K562 (cell line): ENCODE measurements around the gene CENPP. TPM values are rescaled to one million over a fixed set of nuclear protein-coding genes. Genes with fewer than 3 reads are reported as not detected.

Experiments
- ATAC-seq: fragments of 200-7000 bp; cut with Tn5 transposase; 3 replicates; pipeline ENCODE4 v1.9.1; 2020; ENCODE audit warnings: moderate library complexity
- BruUV-seq: library from RNA; stranded (reverse); fragments of 400-500 nt; replicated peaks from 2 replicates; lab custom pipeline; 2021; lab: Mats Ljungman, UMichigan
- CTCF ChIA-PET: fragments of 300-600 bp; formaldehyde crosslinking; extraction: SDS; loops from one replicate; lab custom pipeline; 2021; ENCODE audit warnings: low intra/inter-chr PET ratio; lab: Yijun Ruan, JAX
- POLR2A ChIA-PET: fragments of 300-600, 350-650 bp; sonication (Branson Sonifier 250); formaldehyde crosslinking; extraction: SDS; loops from one replicate; lab custom pipeline; 2021; ENCODE audit warnings: antibody characterized with exemption, inconsistent platforms; lab: Yijun Ruan, JAX
- DNase-seq, 4 experiments: peaks; one replicate each; pipeline versions ENCODE4 v3.0.0 to v3.0.0-alpha.2; 2011 to 2018; ENCODE audit warnings: low spot score in 3 of 4, mixed read lengths in 3 of 4; ENCODE audit errors: extremely low read depth in 1 of 4
- FAIRE-seq: peaks from 2 replicates; lab custom pipeline; 2011; peaks lifted over from hg19 to GRCh38; lab: Jason Lieb, UNC
- H2AFZ ChIP-seq: 2 replicates; pipeline ENCODE4 v1.6.0; 2011; ENCODE audit warnings: low read depth, low read length, control low read depth, inconsistent platforms
- H3K27ac ChIP-seq: fragments of 200-600 bp; 3 replicates; pipeline ENCODE4 v1.8.0; 2011; ENCODE audit warnings: low read depth, mild to moderate bottlenecking, control low read depth, inconsistent platforms, low read length, moderate library complexity, mixed read lengths; ENCODE audit errors: extremely low read depth
- H3K27me3 ChIP-seq, 2 experiments: fragments of 300-600 bp in 1 of 2; 2 replicates in 1 of 2; 3 replicates in 1 of 2; pipeline versions ENCODE4 v1.6.0 to v1.8.0; 2011; ENCODE audit warnings: inconsistent platforms in 2 of 2, low read length in 2 of 2, mild to moderate bottlenecking in 1 of 2, mixed read lengths in 1 of 2, moderate library complexity in 1 of 2; ENCODE audit not compliant: control insufficient read depth in 2 of 2, insufficient read depth in 2 of 2
- H3K36me3 ChIP-seq: fragments of 300-600 bp; 3 replicates; pipeline ENCODE4 v1.8.0; 2011; ENCODE audit warnings: mild to moderate bottlenecking, low read length, inconsistent platforms; ENCODE audit not compliant: control insufficient read depth, insufficient read depth
- H3K4me1 ChIP-seq, 2 experiments: fragments of 200-600 bp in 1 of 2; replicated peaks in 1 of 2; 2 replicates in 1 of 2; 3 replicates in 1 of 2; pipeline versions ENCODE4 v1.5.1 to v1.8.0; 2011; ENCODE audit warnings: inconsistent platforms in 2 of 2, low read length in 2 of 2, mild to moderate bottlenecking in 1 of 2, mixed read lengths in 1 of 2, moderate library complexity in 1 of 2; ENCODE audit not compliant: control insufficient read depth in 2 of 2, insufficient read depth in 2 of 2
- H3K4me2 ChIP-seq: 2 replicates; pipeline ENCODE4 v1.6.1; 2011; ENCODE audit warnings: low read length, control low read depth, inconsistent platforms, mixed read lengths; ENCODE audit not compliant: insufficient read depth
- H3K4me3 ChIP-seq: fragments of 200-600 bp; sonication (generic), shearing (Covaris generic); 2 replicates; pipeline ENCODE4 v1.5.1; 2016; ENCODE audit warnings: control low read depth, inconsistent platforms
- H3K79me2 ChIP-seq: fragments of 200-600 bp; 3 replicates; pipeline ENCODE4 v1.8.0; 2011; ENCODE audit warnings: low read length, inconsistent platforms; ENCODE audit not compliant: control insufficient read depth, insufficient read depth
- H3K9ac ChIP-seq, 2 experiments: 2 replicates each; pipeline versions ENCODE4 v1.6.0 to v1.6.1; 2011; ENCODE audit warnings: low read depth in 2 of 2, low read length in 2 of 2, control low read depth in 1 of 2, inconsistent platforms in 1 of 2, mild to moderate bottlenecking in 1 of 2, mixed read lengths in 1 of 2; ENCODE audit not compliant: insufficient read depth in 1 of 2
- H3K9me1 ChIP-seq: one replicate; pipeline ENCODE4 v1.6.0; 2011; ENCODE audit warnings: inconsistent platforms, mild to moderate bottlenecking, low read length, moderate library complexity; ENCODE audit not compliant: control insufficient read depth, insufficient read depth
- H3K9me3 ChIP-seq: replicated peaks from 2 replicates; pipeline ENCODE4 v1.5.1; 2011; ENCODE audit warnings: low read depth, low read length, inconsistent platforms; ENCODE audit not compliant: control insufficient read depth, insufficient read depth
- H4K20me1 ChIP-seq: replicated peaks from 2 replicates; pipeline ENCODE4 v1.6.1; 2011; ENCODE audit warnings: low read length, inconsistent platforms, mixed read lengths; ENCODE audit not compliant: control insufficient read depth, insufficient read depth
- DDX20 ChIP-seq: fragments of 450-650 bp; IDR thresholded peaks from 2 replicates; pipeline ENCODE4 v1.6.1; 2016; ENCODE audit warnings: missing genetic modification characterization, low read depth, mild to moderate bottlenecking, missing compliant biosample characterization, moderate library complexity
- EP300 ChIP-seq: IDR thresholded peaks from 2 replicates; pipeline ENCODE4 v1.6.1; 2012; ENCODE audit warnings: low read length, improper control_type of control experiment
- GATAD2A ChIP-seq: fragments of 450-650 bp; IDR thresholded peaks from 2 replicates; pipeline ENCODE4 v1.6.1; 2017
- HDAC2 ChIP-seq: fragments of 450-650 bp; IDR thresholded peaks from 2 replicates; pipeline ENCODE4 v1.6.1; 2016; ENCODE audit warnings: mild to moderate bottlenecking
- JUN ChIP-seq, 2 experiments: sonication (generic) in 1 of 2; formaldehyde crosslinking in 1 of 2; IDR thresholded peaks; 2 replicates each; pipeline versions ENCODE4 v1.6.1 to v1.8.0; 2012 to 2022; ENCODE audit warnings: borderline replicate concordance in 2 of 2, mild to moderate bottlenecking in 2 of 2, improper control_type of control experiment in 1 of 2, low read depth in 1 of 2, low read length in 1 of 2, missing genetic modification reagents in 1 of 2
- KAT8 ChIP-seq: fragments of 450-650 bp; IDR thresholded peaks from 2 replicates; pipeline ENCODE4 v1.6.1; 2016; ENCODE audit warnings: low read depth, mild to moderate bottlenecking
- KDM1A ChIP-seq, 2 experiments: fragments of 450-650 bp; IDR thresholded peaks; 2 replicates each; pipeline ENCODE4 v1.6.1; 2016; ENCODE audit warnings: mild to moderate bottlenecking in 2 of 2
- NR3C1 ChIP-seq: sonication (generic); formaldehyde crosslinking; IDR thresholded peaks from 2 replicates; pipeline ENCODE4 v1.8.1; 2022; ENCODE audit warnings: missing genetic modification reagents
- PML ChIP-seq: IDR thresholded peaks from 2 replicates; pipeline ENCODE4 v1.6.1; 2012; ENCODE audit warnings: low read length, inconsistent platforms
- PTTG1 ChIP-seq: fragments of 450-650 bp; IDR thresholded peaks from 2 replicates; pipeline ENCODE4 v1.6.1; 2016; ENCODE audit warnings: low read depth, mild to moderate bottlenecking, missing genetic modification characterization, missing compliant biosample characterization
- STAT5A ChIP-seq: IDR thresholded peaks from 2 replicates; pipeline ENCODE4 v1.6.1; 2012; ENCODE audit warnings: low read length, inconsistent platforms, borderline replicate concordance
- TRIM28 ChIP-seq: fragments of 450-650 bp; IDR thresholded peaks from 2 replicates; pipeline ENCODE4 v1.6.1; 2017
- TSC22D4 ChIP-seq: fragments of 450-650 bp; IDR thresholded peaks from 2 replicates; pipeline ENCODE4 v1.6.1; 2016; ENCODE audit warnings: missing genetic modification characterization, missing biosample characterization, control low read depth
- ZC3H8 ChIP-seq: fragments of 450-650 bp; IDR thresholded peaks from 2 replicates; pipeline ENCODE4 v1.6.1; 2017
- ZNF408 ChIP-seq: fragments of 250-450 bp; sonication (Bioruptor Pico); IDR thresholded peaks from 2 replicates; pipeline ENCODE4 v1.4.0; 2020; ENCODE audit warnings: low read depth, mild to moderate bottlenecking, moderate library complexity
- WGBS: fragments of 100-300 bp; shearing (Covaris generic); methylation state at CpG from one replicate; pipeline ENCODE4 v1.1.6; 2016; ENCODE audit warnings: low coverage, mixed read lengths; ENCODE audit not compliant: insufficient coverage; ENCODE audit errors: missing lambda C conversion rate; 5-methylcytosine and 5-hydroxymethylcytosine counted together
- in situ Hi-C: fragments of 300-500 bp; cut with MboI; formaldehyde crosslinking; loops from 4 replicates; pipeline ENCODE4 v1.15.0; 2018; ENCODE audit warnings: inconsistent platforms, mixed read lengths
- intact Hi-C: fragments of 100-400 bp; cut with micrococcal nuclease; formaldehyde crosslinking; loops from 2 replicates; pipeline ENCODE4 v1.14.2; 2022
- polyA plus RNA-seq, 8 experiments: library from polyadenylated mRNA; depleted of rRNA in 4 of 8; stranded (reverse) in 5 of 8; unstranded in 3 of 8; fragments of >200 nt; fragmentation: Nextera tagmentation in 2 of 8; fragmentation: Illumina TruSeq in 1 of 8; extraction: Ambion mirVana in 2 of 8; extraction: Trizol in 1 of 8; gene quantifications; 2 replicates each; pipeline versions ENCODE4 v1.2.1 to v1.2.3, GENCODE V29; 2011 to 2014; ENCODE audit warnings: inconsistent platforms in 1 of 8, missing spikeins in 1 of 8
- total RNA-seq, 7 experiments: library from RNA; depleted of rRNA in 6 of 7; stranded (reverse); fragments of >200 nt in 6 of 7; fragmentation: Illumina TruSeq in 2 of 7; extraction: Trizol in 2 of 7; gene quantifications; 2 replicates each; pipeline versions ENCODE4 v1.2.1 to v1.2.3, GENCODE V29; 2011 to 2021; ENCODE audit warnings: low replicate concordance in 1 of 7
- TF ChIP-seq, protein P1 (sequence below): fragments of 250-450 bp; sonication (Bioruptor Pico); IDR thresholded peaks from 2 replicates; pipeline ENCODE4 v1.4.0; 2020
- TF ChIP-seq, protein P2 (sequence below): sonication (generic); formaldehyde crosslinking; IDR thresholded peaks from 2 replicates; pipeline ENCODE4 v1.8.1; 2022; ENCODE audit warnings: missing genetic modification reagents

Gene CENPP
- total and polyA plus RNA-seq, 9 of the 15 experiments (the other 6 are each of a cell fraction or from before 2014, with no cell fraction given), result 8.0 to 28.5 (median 17.9) TPM

DNA sequence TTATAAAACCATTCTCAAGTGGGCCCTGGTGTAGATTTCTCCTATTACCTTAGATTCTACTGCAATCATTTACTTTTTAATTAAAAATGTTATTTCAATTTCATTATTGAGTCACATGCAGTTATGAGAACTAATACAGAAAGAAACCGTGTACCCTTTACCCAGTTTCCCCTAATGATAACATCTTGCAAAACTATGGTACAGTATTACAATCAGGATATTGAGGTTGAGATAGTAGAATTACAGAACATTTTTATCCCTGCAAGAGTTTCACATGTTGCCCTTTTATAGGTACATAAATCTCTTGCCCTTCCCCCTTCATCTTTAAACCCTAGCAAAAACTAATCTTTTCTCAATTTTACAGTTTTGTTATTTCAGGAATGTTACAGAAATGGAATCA is 109.5 kb downstream of the CENPP start:
- no peaks in the 10 kb centered on the region for H3K4me1 ChIP-seq
- in situ Hi-C loops, result loop anchor here (10.0 kb wide), 1 partner anchor 300 kb away; no protein-coding TSS in a partner anchor
- H3K79me2 ChIP-seq, result no peaks in the 10 kb centered on the region
- H3K27me3 ChIP-seq, result no peaks in the 10 kb centered on the region
- no peaks in the 10 kb centered on the region for H3K9me3 ChIP-seq
- DNase-seq, result no peak
- TF ChIP-seq, protein P1, sequence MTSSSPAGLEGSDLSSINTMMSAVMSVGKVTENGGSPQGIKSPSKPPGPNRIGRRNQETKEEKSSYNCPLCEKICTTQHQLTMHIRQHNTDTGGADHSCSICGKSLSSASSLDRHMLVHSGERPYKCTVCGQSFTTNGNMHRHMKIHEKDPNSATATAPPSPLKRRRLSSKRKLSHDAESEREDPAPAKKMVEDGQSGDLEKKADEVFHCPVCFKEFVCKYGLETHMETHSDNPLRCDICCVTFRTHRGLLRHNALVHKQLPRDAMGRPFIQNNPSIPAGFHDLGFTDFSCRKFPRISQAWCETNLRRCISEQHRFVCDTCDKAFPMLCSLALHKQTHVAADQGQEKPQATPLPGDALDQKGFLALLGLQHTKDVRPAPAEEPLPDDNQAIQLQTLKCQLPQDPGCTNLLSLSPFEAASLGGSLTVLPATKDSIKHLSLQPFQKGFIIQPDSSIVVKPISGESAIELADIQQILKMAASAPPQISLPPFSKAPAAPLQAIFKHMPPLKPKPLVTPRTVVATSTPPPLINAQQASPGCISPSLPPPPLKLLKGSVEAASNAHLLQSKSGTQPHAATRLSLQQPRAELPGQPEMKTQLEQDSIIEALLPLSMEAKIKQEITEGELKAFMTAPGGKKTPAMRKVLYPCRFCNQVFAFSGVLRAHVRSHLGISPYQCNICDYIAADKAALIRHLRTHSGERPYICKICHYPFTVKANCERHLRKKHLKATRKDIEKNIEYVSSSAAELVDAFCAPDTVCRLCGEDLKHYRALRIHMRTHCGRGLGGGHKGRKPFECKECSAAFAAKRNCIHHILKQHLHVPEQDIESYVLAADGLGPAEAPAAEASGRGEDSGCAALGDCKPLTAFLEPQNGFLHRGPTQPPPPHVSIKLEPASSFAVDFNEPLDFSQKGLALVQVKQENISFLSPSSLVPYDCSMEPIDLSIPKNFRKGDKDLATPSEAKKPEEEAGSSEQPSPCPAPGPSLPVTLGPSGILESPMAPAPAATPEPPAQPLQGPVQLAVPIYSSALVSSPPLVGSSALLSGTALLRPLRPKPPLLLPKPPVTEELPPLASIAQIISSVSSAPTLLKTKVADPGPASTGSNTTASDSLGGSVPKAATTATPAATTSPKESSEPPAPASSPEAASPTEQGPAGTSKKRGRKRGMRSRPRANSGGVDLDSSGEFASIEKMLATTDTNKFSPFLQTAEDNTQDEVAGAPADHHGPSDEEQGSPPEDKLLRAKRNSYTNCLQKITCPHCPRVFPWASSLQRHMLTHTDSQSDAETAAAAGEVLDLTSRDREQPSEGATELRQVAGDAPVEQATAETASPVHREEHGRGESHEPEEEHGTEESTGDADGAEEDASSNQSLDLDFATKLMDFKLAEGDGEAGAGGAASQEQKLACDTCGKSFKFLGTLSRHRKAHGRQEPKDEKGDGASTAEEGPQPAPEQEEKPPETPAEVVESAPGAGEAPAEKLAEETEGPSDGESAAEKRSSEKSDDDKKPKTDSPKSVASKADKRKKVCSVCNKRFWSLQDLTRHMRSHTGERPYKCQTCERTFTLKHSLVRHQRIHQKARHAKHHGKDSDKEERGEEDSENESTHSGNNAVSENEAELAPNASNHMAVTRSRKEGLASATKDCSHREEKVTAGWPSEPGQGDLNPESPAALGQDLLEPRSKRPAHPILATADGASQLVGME (CRISPR knock-in tag), result no peak
- TF ChIP-seq TSC22D4, result no peak
- no peak for TF ChIP-seq EP300
- TF ChIP-seq PML, result no peak
- TF ChIP-seq HDAC2, result no peak
- TF ChIP-seq ZC3H8, result no peak
- no peak for TF ChIP-seq KAT8
- TF ChIP-seq TRIM28, result no peak
- TF ChIP-seq, protein P2, sequence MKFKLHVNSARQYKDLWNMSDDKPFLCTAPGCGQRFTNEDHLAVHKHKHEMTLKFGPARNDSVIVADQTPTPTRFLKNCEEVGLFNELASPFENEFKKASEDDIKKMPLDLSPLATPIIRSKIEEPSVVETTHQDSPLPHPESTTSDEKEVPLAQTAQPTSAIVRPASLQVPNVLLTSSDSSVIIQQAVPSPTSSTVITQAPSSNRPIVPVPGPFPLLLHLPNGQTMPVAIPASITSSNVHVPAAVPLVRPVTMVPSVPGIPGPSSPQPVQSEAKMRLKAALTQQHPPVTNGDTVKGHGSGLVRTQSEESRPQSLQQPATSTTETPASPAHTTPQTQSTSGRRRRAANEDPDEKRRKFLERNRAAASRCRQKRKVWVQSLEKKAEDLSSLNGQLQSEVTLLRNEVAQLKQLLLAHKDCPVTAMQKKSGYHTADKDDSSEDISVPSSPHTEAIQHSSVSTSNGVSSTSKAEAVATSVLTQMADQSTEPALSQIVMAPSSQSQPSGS (CRISPR knock-in tag), result no peak
- TF ChIP-seq NR3C1 (CRISPR knock-in tag), result no peak
- TF ChIP-seq JUN (IDR thresholded peaks at IDR 0.05; ENCODE audit: borderline replicate concordance, low read depth, low read length), result no peak
- no peak for TF ChIP-seq JUN (CRISPR knock-in tag; IDR thresholded peaks at IDR 0.05; ENCODE audit: borderline replicate concordance)
- no peak for TF ChIP-seq STAT5A
- no peak for TF ChIP-seq ZNF408 (CRISPR knock-in tag)
- no peak for TF ChIP-seq GATAD2A
- no peak for TF ChIP-seq KDM1A (IDR thresholded peaks at IDR 0.05)
- TF ChIP-seq DDX20 (tag), result no peak
- TF ChIP-seq PTTG1 (tag), result no peak
- TF ChIP-seq, all 486 proteins: peak for 0
- intact Hi-C loops, result loop anchor here (5.0 to 10.0 kb wide), 2 partner anchors 80 to 108 kb away; partner anchors contain the start of genes CENPP and NOL8
- POLR2A ChIA-PET, result no interaction called here
- no TSS peak for BruUV-seq
- no peaks in the 10 kb centered on the region for H3K36me3 ChIP-seq
- no peaks in the 10 kb centered on the region for H4K20me1 ChIP-seq
- no peak overlapping the region for H3K4me3 ChIP-seq
- no peaks in the 10 kb centered on the region for H3K9me1 ChIP-seq
- ATAC-seq, result no peak
- no peak overlapping the region for H3K9ac ChIP-seq
- no peak overlapping the region for H3K27ac ChIP-seq
- WGBS, result 31% methylated on average over 1 of the region's 1 CpG
- no peak overlapping the region for H3K4me2 ChIP-seq
- CTCF ChIA-PET, result no interaction called here
- no peak for FAIRE-seq
- H2AFZ ChIP-seq, result no peak overlapping the region
